NCI-H345 treated with DMSO at 0.1 percent for 48 hours (cell line): ENCODE measurements around the gene LOXL3.
"Not testable (repeated sequence)": the region's sequence is repeated elsewhere in the genome, so short reads cannot be mapped to it uniquely, and the experiment has no call there.

Experiments
- DNase-seq: peaks from one replicate; lab custom pipeline; 2025; ENCODE audit not compliant: unreplicated experiment; lab: John Stamatoyannopoulos, UW

Gene LOXL3

DNA sequence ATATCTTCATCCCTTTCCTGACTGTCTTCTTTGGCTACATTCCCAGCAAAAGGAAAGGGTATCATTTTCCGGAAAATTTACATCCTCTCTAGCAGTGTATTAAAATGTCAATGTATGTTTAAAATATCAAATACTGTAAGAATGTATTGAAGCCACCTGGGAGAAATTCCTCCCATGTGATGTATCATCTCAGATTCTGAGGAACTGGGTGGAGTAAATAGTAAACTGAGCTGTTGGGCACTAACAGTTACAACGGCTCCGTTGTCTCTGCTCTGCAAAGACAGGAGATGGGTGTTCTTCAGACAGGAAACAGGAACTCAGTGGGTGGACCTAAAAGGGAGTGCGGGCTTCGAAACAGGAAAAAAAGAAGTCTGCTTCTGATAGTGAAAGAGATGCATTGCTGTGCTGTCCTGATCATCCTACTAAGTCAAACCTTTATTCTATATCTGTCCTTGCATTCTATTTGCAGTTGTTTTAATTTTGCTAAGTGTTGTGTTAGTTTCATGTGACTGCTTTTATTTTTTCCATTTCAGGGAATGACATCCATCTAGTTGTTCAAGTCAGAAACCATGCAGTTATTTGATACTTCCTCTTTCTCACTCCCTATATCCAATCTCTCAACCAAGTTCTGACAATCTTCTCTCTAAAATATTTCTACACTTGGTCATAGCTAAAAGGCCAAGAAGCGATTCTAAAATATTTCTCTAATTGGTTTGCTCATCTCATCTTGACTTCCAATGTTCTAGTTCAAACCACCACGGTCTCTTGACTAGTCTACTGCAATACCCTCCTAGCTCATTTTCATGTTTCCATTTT is 20.2 kb upstream of the LOXL3 start:
- no peak for DNase-seq

DNA sequence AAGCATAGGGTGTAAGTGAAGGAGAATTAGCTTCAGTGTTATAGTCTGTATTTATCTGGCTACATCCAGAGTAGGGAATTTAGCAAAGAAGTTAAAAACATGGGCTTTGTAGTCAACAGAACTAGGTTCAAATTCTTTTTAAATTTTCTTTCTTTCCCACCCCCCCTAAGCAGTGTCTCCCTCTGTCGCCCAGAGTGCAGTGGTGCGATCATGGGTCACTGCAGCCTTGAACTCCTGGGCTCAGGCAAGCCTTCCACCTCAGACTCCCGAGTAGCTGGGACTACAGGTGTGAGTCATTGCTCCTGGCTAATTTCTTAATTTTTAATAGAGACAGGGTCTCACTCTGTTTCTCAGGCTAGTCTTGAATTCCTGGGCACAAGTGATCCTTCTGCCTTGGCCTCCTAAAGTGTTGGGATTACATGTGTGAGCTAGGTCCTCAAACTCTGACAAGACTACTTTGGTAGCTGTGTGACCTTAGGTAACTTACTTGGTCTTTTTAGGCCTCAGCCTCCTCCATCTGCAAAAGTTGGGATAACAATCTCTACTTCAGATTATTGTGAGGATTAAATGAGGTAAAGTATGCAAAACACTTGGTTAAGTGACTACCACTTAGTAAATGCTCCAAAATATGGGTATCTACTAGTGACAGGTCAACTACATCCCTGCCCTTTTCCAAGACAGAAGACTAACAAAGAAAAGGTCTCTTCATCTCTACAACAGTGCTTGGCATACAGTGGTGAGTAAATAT is 18.6 kb upstream of the LOXL3 start:
- DNase-seq = no peak

DNA sequence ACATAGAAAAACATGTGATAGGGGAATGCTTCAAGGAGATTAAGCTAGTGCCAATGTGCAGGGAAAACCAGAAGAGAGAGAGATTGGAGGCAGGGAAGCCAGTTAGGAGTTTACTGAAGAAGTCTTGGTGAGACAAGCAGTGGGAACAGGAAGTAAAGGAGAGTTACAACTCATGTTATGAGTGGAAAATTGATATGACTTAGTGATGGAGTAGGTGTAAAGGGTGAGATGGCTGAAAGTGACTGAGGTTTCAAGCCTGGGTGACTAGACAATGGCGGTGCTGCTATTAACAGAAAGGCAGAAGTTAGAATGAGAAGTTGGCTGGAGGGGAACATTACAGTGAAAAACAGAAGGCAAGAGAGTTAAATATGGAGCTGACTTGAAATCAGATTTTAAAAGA is 17.3 kb upstream of the LOXL3 start:
- DNase-seq = no peak

DNA sequence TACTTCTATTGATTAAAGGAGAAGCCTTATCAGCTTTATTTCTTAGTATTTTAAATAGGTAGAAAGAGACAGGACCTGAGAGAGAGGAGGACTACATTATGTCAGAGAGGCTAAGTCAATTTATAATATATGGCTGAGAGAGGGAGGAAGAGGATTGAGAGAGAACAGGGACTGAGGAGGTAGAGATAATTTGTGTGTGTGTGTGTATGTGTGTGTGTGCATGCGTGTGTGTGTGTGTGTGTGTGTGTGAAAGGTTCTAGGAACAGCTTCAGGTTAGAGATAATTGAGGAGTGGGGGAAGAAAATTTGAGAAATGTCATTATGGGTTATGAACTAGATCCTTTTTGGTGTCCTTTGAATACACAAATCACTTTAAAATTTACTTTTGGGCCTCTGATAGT is 15.9 kb upstream of the LOXL3 start:
- DNase-seq = no peak

DNA sequence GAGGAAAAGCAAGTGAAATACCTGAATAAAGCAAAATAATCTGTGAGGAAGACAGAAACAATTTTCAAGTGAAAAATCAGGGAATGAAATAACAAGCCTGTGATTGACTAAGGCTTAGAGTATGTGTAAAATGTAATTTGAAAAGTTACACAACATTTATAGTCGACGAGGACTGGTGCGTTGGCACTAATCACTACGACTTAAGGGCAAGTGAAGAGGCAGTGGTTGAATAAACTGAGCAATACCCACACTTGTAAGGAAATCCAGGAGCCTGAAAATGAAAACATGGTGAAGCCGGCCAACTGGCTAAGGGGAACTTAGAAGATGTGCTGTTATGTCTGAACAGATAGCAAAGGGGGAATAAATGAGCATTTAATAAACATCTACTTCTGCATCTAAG is 14.1 kb upstream of the LOXL3 start:
- DNase-seq = no peak

DNA sequence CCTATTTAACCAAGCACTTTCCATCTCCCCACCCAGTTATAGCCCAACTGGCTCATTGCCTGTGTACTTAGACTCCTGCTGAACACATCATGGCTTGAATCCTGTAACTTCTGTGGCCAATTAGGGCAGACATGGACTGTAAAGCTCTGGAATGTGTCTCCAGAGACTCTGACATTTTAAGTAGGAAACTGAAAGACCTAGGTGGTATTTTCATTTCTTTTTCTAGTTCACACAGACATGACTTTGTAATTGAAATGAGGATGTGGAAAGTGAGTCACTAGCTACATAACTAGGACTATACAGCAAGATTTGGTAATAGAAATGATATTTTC is 13.0 kb upstream of the LOXL3 start:
- no peak for DNase-seq

DNA sequence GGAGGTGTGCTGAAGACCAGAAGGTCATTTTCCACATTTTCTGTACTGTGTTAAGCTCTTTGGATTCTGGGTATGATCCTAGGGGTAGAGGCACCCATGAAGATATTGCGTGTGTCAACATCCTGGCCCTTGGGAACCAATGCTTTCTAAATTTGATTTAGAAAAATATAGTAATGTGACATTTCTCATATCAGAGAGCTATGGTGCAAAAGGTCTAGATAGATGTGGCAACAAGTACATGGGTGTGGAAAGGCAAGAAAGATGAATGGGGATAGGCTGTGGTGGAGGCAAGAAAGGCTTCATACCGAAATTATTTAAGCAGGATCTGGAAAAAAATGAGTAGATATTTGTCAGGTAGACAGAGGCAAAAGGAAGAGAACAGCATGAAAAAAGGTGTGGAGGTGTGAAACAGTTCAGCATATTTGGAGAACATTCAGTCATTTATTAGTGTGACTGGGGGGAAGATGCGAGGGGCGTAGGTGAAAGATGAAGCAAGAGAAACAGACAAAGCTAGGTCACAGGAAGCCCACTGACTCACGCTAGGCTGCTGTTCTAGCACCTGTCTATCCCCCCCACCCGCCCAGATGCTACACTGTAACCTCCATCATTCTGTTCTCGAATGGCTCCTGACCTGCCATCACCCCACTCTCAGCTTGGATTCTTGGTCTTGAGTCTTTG is 12.5 kb upstream of the LOXL3 start:
- DNase-seq = no peak

DNA sequence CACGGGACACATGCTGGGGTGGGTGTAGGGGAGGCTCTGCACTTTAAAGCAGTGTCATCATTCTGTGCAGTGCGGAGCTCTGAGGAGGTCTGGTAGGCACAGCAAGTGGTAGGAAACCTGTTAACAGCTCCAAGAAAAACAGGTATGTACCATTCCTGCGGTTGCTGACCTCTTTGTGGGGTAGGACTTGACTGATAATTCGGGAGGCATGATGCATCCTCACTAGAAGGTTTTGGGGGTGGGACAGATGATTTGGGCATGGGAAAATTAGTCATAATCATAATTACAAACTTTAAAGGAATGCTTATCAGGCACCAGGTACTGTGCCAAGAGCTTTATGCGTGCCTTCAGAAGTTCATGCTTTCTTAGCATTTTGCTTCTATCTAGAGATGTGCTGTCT is 10.5 kb upstream of the LOXL3 start:
- DNase-seq = no peak

DNA sequence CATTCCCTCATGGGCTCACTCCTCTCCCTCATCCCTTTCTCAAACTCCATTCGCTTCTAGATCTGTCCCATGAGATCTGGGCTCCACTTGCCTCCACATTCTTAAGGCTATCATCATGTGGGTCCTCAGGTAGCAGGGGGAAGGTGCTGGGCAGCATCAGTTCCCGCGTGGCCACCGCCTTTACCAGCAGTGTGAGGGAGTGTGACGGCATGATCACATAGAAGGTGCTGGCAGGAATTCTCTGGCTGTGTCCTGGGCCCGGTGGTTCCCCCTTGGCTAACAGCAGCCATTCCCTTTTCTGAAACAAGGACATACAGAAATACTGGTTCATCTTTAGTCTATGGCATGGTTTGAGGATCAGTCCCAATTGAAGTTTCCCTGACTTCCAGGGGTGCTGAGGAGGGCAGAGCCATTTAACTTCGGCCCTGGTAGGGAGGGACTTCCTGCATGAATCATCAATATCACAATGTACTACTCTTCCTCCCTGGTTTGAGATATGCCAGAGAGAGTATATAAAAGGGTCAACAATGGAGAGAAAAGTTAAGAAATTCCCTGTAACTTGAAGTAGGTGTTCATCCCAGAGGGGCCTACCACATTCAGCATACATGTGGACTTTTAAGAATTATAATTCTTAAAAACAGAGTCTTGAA is 8.5 kb upstream of the LOXL3 start:
- DNase-seq = no peak

DNA sequence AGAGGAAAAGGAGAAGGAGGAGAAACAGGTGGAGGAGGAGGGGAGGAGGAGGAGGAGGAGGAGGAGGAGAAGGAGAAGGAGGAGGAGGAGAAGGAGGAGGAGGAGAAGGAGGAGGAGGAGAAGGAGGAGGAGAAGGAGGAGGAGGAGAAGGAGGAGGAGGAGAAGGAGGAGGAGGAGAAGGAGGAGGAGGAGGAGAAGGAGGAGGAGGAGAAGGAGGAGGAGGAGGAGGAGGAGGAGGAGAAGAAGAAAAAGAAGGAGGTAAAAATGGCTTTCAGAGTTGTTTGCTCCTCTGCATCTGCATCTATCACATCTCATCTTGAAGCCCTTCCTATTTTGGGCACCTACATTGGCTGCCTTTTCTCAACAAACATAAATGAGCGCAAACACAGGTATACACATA is 7.3 kb upstream of the LOXL3 start:
- not testable (repeated sequence) for DNase-seq

DNA sequence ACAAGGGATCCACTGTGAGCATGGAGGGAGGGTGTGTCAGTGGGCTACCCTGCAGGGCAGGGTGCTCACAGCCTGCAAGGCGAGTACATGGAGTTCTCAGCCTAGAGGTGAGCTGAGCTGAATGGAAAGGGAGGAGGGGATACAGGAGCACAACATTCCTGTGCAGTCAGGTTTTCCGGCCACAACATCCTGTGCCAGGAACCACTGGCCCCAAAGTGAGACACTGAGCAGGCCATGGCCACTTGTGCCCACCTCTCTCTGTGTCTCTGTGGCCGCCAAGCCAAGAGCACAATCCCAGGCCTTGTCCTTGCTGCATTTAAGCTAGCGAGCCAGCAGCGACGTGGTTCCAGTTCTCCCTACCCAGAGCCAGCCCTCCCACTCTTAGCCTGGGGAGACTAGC is 6.8 kb upstream of the LOXL3 start:
- no peak for DNase-seq

DNA sequence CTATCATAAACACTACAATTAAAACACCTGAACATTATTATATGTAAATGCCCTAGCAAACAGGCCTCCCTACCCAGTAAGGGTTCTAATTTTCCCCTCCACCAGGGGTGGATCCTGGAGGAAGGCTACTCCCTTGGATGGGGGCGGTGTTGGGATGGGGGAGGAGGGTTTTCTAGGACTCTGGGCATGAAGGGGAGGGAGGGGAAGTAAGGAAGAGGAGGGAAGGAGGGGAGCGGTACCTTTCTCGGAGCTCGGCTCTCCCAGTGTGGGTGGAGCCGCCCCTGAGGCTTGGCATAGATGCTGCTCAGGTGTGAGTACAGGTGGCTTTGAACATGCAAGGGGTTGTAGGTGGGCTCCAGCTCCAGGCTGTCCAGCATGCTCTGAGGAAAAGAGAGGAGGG is 6.2 kb upstream of the LOXL3 start:
- DNase-seq = no peak

DNA sequence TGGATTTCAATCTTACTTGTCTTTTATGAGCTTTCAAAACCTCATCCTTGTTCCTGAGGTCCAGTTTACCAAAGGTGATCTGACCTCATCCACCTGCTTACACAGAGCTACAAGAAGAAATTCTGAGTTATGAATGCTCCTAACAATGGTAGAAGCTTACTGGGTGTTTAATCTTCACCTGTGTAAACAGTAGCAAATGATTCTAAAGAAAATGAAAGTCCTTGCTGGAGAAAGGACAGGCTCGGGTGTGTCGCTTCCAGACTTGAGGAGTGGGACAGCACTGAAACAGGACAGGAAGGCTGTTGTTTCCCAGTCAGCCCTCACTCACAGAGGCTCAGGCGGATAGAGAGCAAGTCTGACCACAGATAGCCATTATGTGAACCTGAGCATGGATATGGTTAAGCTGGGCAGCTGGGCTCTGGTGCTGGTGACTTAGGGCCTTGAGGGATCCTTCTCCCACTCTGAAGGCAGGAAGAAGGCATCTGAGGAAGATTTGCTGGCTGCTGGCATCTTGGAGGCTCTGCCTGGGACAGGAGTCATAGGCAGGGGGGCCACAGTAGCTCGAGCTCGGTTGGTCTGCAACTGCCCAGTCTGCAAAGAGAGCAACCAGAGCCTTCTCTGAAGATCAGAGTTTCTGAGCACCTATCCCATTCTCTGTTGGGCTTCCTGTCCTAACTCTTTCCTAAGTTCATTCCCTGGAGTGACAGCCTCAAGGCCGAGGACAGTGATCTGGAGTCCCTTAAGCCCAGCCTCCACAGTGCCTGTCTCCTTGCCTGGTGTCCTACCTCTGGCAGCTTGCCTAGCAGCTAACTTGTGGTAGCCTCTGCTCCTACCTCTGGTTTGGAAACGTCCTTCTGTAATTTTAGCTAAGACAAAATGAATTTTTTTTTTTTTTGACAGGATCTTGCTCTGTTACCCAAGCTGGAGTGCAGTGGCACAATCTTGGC is 4.8 kb upstream of the LOXL3 start:
- DNase-seq = no peak

DNA sequence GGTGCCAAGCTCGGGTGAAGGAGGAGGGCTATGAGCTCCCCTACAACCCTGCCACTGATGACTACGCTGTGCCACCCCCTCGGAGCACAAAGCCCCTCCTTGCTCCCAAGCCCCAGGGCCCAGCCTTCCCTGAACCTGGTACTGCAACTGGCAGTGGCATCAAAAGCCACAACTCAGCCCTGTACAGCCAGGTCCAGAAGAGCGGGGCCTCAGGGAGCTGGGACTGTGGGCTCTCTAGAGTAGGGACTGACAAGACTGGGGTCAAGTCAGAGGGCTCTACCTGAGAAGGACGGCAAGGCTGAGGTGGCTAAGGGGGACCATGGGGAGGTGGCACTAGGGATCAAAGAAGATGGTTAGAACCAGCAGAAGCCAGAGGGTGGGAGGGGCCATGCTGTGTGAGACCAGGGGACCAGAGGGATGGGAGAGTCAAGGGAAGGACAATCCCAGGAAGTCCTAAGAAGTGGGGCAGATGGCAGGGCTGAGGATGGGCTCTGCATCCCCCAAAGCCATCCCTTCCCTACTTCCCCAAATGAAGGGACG is 3.2 kb upstream of the LOXL3 start:
- no peak for DNase-seq

DNA sequence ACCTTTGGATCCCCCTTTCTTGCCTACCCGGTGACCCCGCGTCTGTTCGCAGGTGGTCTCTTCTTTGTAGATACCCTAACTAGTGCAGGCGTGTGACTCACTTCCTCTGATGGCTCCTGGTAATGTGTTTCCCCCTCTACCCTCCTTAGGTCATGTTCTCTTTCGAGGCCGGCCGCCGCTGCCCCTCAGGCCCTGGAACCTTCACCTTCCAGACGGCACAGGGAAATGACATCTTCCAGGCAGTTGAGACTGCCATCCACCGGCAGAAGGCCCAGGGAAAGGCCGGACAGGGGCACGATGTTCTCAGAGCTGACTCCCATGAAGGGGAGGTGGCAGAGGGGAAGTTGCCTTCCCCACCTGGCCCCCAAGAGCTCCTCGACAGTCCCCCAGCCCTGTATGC is 2.4 kb upstream of the LOXL3 start:
- DNase-seq = no peak

DNA sequence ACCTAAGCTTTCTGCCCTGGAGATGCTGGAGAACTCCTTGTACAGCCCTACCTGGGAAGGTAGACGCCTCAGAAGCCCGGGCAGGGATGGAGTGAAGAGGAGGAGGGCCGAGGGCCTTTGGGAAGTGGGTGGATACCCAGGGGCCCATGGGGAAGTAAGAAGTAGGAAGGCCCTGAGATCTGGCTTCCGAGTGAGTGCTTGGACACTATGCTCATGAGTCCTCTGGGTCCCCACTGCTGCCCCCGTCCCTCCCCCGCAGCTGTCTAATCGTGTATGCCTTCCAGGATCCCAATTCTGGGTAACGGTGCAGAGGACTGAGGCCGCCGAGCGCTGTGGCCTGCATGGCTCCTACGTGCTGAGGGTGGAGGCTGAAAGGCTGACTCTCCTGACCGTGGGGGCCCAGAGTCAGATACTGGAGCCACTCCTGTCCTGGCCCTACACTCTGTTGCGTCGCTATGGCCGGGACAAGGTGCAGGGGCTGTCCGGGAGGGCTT is 1.9 kb upstream of the LOXL3 start:
- DNase-seq = no peak

DNA sequence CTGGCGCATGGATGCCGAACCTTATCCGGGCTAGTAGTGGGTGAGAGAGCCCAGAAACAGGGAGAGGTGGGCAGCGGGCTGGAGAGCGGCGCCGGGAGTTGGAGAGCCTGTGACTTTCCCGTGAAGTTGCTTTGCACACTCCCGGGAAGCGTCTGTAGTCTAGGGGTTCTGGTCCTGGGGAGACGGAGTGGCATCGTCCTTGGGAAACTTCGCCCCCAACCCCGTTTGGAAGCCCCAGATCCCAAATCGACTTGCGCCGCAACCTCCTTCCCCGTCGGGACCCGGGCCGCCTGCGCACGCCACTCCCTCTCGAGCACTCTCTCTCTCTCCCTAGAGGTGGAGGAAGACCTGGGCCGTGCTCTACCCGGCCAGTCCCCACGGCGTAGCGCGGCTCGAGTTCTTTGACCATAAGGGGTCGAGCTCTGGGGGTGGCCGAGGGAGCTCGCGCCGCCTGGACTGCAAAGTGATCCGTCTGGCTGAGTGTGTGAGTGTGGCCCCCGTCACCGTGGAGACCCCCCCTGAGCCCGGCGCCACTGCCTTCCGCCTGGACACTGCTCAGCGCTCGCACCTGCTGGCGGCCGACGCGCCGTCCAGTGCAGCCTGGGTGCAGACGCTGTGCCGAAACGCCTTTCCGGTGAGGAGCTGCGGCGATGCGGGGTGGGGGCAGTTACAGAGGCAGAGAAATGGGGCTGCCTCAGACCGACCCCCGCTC is 1.2 kb upstream of the LOXL3 start:
- no peak for DNase-seq

DNA sequence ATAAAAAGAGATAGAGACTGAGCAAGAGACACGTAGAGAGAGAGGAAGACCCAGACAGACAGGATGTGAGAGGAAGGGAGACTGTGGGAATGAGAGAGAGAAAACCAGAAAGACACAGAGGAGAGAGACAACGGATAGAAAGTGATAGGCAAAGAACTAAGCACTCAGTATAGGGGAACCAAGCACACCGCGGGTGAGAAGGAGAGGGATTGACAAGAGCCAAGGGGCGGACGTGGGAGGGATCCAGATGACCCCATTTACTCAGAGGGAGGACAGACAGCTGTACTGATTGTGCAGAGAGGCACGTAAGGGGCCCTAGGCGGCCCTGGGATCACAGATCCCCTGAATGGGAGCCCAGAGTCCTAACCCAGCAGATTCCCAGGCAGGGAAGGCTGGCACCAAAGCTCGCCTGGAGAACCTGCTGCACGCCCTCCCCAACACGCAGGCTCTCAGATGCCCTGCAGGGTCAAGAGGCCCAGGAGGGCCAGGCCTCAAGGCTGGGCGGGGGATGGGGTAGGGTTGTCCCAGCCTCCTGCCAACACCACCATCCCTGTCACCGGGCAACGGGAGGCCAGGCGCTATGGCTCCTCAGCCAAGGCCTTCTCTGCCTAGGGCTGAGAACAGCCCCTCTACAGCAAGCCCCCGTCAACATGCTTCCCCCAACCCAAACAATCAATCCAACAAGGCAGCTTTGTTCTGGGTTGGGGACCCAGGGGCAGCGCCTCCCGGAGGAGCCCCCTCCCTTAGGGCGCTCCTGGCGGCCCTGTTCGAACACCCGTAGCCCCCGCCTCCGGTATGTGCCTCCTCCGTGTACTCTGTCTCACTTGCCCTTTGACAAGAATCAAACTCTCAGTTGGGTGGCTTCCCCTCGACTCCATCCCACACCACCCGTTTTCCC is 579 bp downstream of the LOXL3 start:
- DNase-seq = no peak
